DND-41 (cell line): ENCODE data around the gene ZNF765.
"Not testable (repeated sequence)": the region's sequence is repeated elsewhere in the genome, so short reads cannot be mapped to it uniquely, and the experiment has no call there.

Source experiments
- ATAC-seq: fragments of 200-7000 bp; cut with Tn5 transposase; 3 replicates; pipeline ENCODE4 v1.9.1; 2021; ENCODE audit warnings: low read depth; ENCODE audit not compliant: insufficient read depth
- DNase-seq: peaks from one replicate; pipeline ENCODE4 v3.0.0-alpha.2; 2020
- H2AFZ ChIP-seq: 2 replicates; pipeline ENCODE4 v1.6.0; 2012; ENCODE audit warnings: low read depth, low read length
- H3K27ac ChIP-seq: 2 replicates; pipeline ENCODE4 v1.5.1; 2012; ENCODE audit warnings: low read length, inconsistent platforms
- H3K27me3 ChIP-seq: fragments of 200-600 bp; sonication (generic); 2 replicates; pipeline ENCODE4 v1.6.0; 2012; ENCODE audit warnings: low read length, mild to moderate bottlenecking, inconsistent platforms; ENCODE audit not compliant: insufficient read depth, poor library complexity
- H3K36me3 ChIP-seq: 2 replicates; pipeline ENCODE4 v1.5.1; 2012; ENCODE audit warnings: low read length, inconsistent platforms; ENCODE audit not compliant: insufficient read depth
- H3K4me1 ChIP-seq: 2 replicates; pipeline ENCODE4 v1.5.1; 2012; ENCODE audit warnings: mild to moderate bottlenecking, low read length; ENCODE audit not compliant: insufficient read depth
- H3K4me2 ChIP-seq: 2 replicates; pipeline ENCODE4 v1.6.0; 2012; ENCODE audit warnings: mild to moderate bottlenecking, moderate library complexity, low read length, inconsistent platforms; ENCODE audit not compliant: insufficient read depth
- H3K4me3 ChIP-seq, 2 experiments: fragments of 200-600 bp in 1 of 2; shearing (Covaris generic) in 1 of 2; 2 replicates each; pipeline ENCODE4 v1.5.1; 2012 to 2016; ENCODE audit warnings: inconsistent platforms in 2 of 2, low read length in 2 of 2, mild to moderate bottlenecking in 2 of 2, low read depth in 1 of 2, moderate library complexity in 1 of 2
- H3K79me2 ChIP-seq: 2 replicates; pipeline ENCODE4 v1.6.0; 2012; ENCODE audit warnings: low read length, inconsistent platforms; ENCODE audit not compliant: insufficient read depth
- H3K9ac ChIP-seq: 2 replicates; pipeline ENCODE4 v1.6.0; 2012; ENCODE audit warnings: low read depth, mild to moderate bottlenecking, inconsistent platforms, low read length, moderate library complexity
- H3K9me3 ChIP-seq: 2 replicates; pipeline ENCODE4 v1.5.1; 2012; ENCODE audit warnings: low read length, moderate library complexity, mild to moderate bottlenecking, inconsistent platforms; ENCODE audit not compliant: insufficient read depth, severe bottlenecking
- H4K20me1 ChIP-seq: 2 replicates; pipeline ENCODE4 v1.6.0; 2012; ENCODE audit warnings: low read length; ENCODE audit not compliant: insufficient read depth
- CTCF ChIP-seq: IDR thresholded peaks from 2 replicates; pipeline ENCODE4 v1.5.1; 2012; ENCODE audit warnings: borderline replicate concordance, low read length, moderate library complexity, mild to moderate bottlenecking; ENCODE audit not compliant: poor library complexity, severe bottlenecking; ENCODE audit errors: extremely low read depth
- EZH2 ChIP-seq: IDR thresholded peaks from 3 replicates; pipeline ENCODE4 v1.6.1; 2012; ENCODE audit warnings: borderline replicate concordance, low read depth, mild to moderate bottlenecking, moderate library complexity, low read length, inconsistent platforms; ENCODE audit not compliant: severe bottlenecking

Gene ZNF765

GRCh38 chr19:53394522-53394973, 401 bp upstream of the ZNF765 start:
- peak overlapping the region; percentile 89 for H2AFZ ChIP-seq
- TF ChIP-seq CTCF (no peak), EZH2 (no peak)
- H3K9ac ChIP-seq, result peak overlapping the region; percentile 81
- peaks cover 25% of the 10 kb centered on the region for H3K79me2 ChIP-seq
- ATAC-seq, result peak; percentile 15; the same call in 2 of the 3 replicates
- H3K9me3 ChIP-seq, result no peaks in the 10 kb centered on the region
- no peaks in the 10 kb centered on the region; the same call in 1 of the 2 replicates for H4K20me1 ChIP-seq
- peaks cover 14% of the 10 kb centered on the region for H3K36me3 ChIP-seq
- peak; percentile 32 for DNase-seq
- peak overlapping the region in 1 of 2 experiments; percentile 93; a peak in 2 of 4 replicates for H3K4me3 ChIP-seq
- H3K4me2 ChIP-seq, result peak overlapping the region; percentile 98
- peaks cover 26% of the 10 kb centered on the region for H3K4me1 ChIP-seq
- peak overlapping the region; percentile 52 for H3K27ac ChIP-seq
- no peaks in the 10 kb centered on the region for H3K27me3 ChIP-seq

GRCh38 chr19:53395840-53396524, 1.0 kb downstream of the ZNF765 start:
- H3K27ac ChIP-seq, result peak overlapping the region; percentile 79
- not testable (repeated sequence) for H3K27me3 ChIP-seq, ATAC-seq, H3K9me3 ChIP-seq, H4K20me1 ChIP-seq, DNase-seq
- H3K4me3 ChIP-seq, result peak overlapping the region; percentile 93 to 98
- peaks cover 26% of the 10 kb centered on the region for H3K4me1 ChIP-seq
- peak overlapping the region; percentile 91 for H2AFZ ChIP-seq
- H3K4me2 ChIP-seq, result peak overlapping the region; percentile 98
- peaks cover 26% of the 10 kb centered on the region for H3K36me3 ChIP-seq
- peak overlapping the region; percentile 81 for H3K9ac ChIP-seq
- H3K79me2 ChIP-seq, result peaks cover 27% of the 10 kb centered on the region

DNA sequence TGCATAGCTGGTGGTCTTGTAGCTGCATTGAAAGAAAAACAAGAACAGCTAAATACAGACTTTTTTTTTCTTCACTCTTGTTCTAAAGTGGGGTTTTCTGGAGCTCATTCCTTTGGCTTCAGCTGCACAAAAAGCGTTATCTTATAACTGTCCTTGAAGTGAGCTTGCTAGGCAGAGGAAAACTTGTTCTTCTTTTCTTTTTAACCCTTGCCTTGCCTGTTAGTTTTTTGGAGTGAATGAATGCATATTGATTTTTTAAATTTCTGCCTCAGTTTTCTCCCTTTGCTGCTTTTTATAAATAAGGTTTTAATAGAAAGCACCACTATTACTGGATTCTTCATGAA, 1.5 kb downstream of the ZNF765 start:
- ATAC-seq, result no peak
- H3K4me3 ChIP-seq, result peak overlapping the region in 1 of 2 experiments; percentile 93; a peak in 2 of 4 replicates

DNA sequence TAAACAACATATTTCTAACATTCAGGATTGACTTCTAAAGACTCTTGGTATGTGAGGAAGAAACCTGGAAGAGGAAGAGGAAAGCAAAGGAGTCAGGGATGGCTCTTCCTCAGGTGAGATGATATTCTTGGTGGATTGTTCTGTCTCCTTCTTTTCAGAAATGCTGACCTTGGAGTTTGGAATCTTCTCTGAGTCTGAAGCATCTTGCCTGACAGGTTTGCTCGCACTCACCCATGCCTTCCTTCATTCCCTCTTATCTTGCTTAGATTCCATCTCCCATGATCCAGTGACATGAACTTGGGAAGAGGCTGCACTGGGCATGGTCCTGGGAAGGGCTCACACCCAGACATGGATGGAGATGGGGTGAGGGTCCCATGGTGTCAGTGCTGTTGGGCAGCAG, 3.0 kb downstream of the ZNF765 start:
- not testable (repeated sequence) for H3K4me2 ChIP-seq, H3K27me3 ChIP-seq, H2AFZ ChIP-seq, DNase-seq, H3K9ac ChIP-seq, H4K20me1 ChIP-seq, H3K27ac ChIP-seq, H3K4me3 ChIP-seq, ATAC-seq, H3K9me3 ChIP-seq
- peaks cover 27% of the 10 kb centered on the region for H3K79me2 ChIP-seq
- H3K36me3 ChIP-seq, result peaks cover 34% of the 10 kb centered on the region
- H3K4me1 ChIP-seq, result peaks cover 26% of the 10 kb centered on the region

More for the DNA sequence above, 1.5 kb downstream of the ZNF765 start:
- no peak for TF ChIP-seq EZH2
- TF ChIP-seq CTCF, result no peak
- H3K36me3 ChIP-seq, result peaks cover 27% of the 10 kb centered on the region
- H3K27me3 ChIP-seq, result no peaks in the 10 kb centered on the region
- DNase-seq, result no peak
- no peak overlapping the region for H3K27ac ChIP-seq
- peak overlapping the region; percentile 81; the same call in 1 of the 2 replicates for H3K9ac ChIP-seq
- peaks cover 27% of the 10 kb centered on the region for H3K79me2 ChIP-seq
- peak overlapping the region; percentile 98 for H3K4me2 ChIP-seq
- no peaks in the 10 kb centered on the region for H3K9me3 ChIP-seq
- no peak overlapping the region for H2AFZ ChIP-seq
- H4K20me1 ChIP-seq, result no peaks in the 10 kb centered on the region; the same call in 1 of the 2 replicates
- peaks cover 26% of the 10 kb centered on the region for H3K4me1 ChIP-seq
